ENCODE measurements around the gene TPRA1. TPM values are rescaled to one million over a fixed set of nuclear protein-coding genes. Genes with fewer than 3 reads are reported as not detected.

TPRA1 gene
- polyA plus RNA-seq, 2 of the 4 experiments (the other 2 are of a cell fraction) = 13.5 to 19.5 TPM

DNA sequence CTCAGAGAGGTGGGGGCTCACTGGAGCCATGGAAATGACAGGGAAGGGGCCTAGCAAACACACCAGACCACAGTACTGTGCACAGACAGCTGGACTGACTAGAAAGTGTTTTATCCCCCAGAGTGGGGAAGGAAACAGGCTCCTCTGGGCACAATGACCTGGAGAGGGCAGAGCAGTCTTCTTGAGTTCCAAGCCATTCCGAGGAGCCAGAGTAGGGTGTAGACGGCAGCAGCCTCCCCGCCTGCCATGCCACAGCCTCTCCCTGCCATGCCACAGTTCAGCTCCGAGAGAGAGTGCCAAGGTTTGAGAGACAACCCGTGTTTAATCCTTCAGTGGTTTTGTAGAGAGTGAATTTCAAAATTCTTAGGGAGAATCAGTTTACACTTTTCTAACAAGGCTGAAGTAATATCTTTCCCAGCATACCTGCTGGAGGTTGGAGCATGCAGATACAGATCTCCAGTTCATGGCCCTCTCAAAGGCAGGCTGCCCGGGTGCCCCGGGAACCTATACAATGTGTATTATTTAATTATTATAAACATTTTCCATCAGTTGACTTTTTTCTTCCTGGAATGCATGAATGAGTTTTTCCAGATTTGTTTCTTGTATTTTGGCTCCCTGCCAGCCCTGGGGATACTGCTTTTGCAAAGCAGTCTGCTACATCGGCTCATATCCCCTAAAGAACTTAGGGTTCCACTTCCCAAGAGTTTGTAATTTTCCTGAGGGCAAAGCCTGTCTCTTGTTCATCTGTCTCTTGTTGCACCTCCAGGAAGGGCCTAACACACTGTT is 41.7 kb upstream of the TPRA1 start:
- Histone ChIP-seq H3K27ac (no peak overlapping the region), H3K4me2 (no peak overlapping the region), H3K4me1 (peaks cover 6% of the 10 kb centered on the region; the same call in 1 of the 3 replicates), H3K4me3 (no peak overlapping the region), H3K9me3 (0 out of 3 replicates have a peak, but pooled peaks cover 3% of the 10 kb centered on the region)
- ChIA-PET POLR2A (no interaction called here), CTCF (interaction anchor here (0.7 to 1.4 kb wide), 3 partner anchors 57 to 64 kb away, joined by 3 to 5 read pairs (median 3); no protein-coding TSS in a partner anchor)
- peak in 1 of 2 experiments; percentile 60; a peak in 4 of 6 replicates for ATAC-seq
- FAIRE-seq = no peak
- no peak for TF ChIP-seq KDM5A (IDR thresholded peaks at IDR 0.05)
- no peak for TF ChIP-seq RFX5 (IDR thresholded peaks at IDR 0.05)
- no peak for TF ChIP-seq HOXB13 (CRISPR knock-in tag; IDR thresholded peaks at IDR 0.05; ENCODE audit: low read depth)
- TF ChIP-seq, protein P1, sequence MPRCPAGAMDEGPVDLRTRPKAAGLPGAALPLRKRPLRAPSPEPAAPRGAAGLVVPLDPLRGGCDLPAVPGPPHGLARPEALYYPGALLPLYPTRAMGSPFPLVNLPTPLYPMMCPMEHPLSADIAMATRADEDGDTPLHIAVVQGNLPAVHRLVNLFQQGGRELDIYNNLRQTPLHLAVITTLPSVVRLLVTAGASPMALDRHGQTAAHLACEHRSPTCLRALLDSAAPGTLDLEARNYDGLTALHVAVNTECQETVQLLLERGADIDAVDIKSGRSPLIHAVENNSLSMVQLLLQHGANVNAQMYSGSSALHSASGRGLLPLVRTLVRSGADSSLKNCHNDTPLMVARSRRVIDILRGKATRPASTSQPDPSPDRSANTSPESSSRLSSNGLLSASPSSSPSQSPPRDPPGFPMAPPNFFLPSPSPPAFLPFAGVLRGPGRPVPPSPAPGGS (IDR thresholded peaks at IDR 0.05) = no peak
- no peak for TF ChIP-seq CHD4 (IDR thresholded peaks at IDR 0.05; ENCODE audit: borderline replicate concordance)
- TF ChIP-seq CBX8 (IDR thresholded peaks at IDR 0.05) = no peak
- TF ChIP-seq EHF (CRISPR knock-in tag; IDR thresholded peaks at IDR 0.05) = no peak
- TF ChIP-seq RCOR1 (IDR thresholded peaks at IDR 0.05; ENCODE audit: low read depth, low read length) = no peak
- TF ChIP-seq MAFK (IDR thresholded peaks at IDR 0.05; ENCODE audit: partially characterized antibody) = no peak
- TF ChIP-seq CEBPB (IDR thresholded peaks at IDR 0.05) = no peak
- TF ChIP-seq HEYL (CRISPR knock-in tag; IDR thresholded peaks at IDR 0.05) = no peak
- TF ChIP-seq MYC (IDR thresholded peaks at IDR 0.05; ENCODE audit: borderline replicate concordance, low read length) = no peak
- no peak for TF ChIP-seq RNF2 (IDR thresholded peaks at IDR 0.05; ENCODE audit: borderline replicate concordance, low read depth)
- TF ChIP-seq, protein P2, sequence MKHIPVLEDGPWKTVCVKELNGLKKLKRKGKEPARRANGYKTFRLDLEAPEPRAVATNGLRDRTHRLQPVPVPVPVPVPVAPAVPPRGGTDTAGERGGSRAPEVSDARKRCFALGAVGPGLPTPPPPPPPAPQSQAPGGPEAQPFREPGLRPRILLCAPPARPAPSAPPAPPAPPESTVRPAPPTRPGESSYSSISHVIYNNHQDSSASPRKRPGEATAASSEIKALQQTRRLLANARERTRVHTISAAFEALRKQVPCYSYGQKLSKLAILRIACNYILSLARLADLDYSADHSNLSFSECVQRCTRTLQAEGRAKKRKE (CRISPR knock-in tag; IDR thresholded peaks at IDR 0.05; ENCODE audit: low read depth) = no peak
- TF ChIP-seq SMC3 (IDR thresholded peaks at IDR 0.05) = no peak
- no peak for TF ChIP-seq TP53 (CRISPR knock-in tag; IDR thresholded peaks at IDR 0.05)
- no peak for TF ChIP-seq POLR2A (IDR thresholded peaks at IDR 0.05; ENCODE audit: low read length)
- TF ChIP-seq FOSL2 (IDR thresholded peaks at IDR 0.05) = no peak
- TF ChIP-seq FOSL2 (CRISPR knock-in tag; IDR thresholded peaks at IDR 0.05) = no peak
- 79% methylated on average over 8 of the region's 8 CpGs for WGBS (ENCODE audit: missing lambda C conversion rate)
- no peak for DNase-seq (ENCODE audit: low read depth in 1 of 2, low spot score in 1 of 2)

GRCh38 chr3:127630811-127631714 is 40.5 kb upstream of the TPRA1 start:
- no peak for FAIRE-seq
- Histone ChIP-seq H3K27ac (no peak overlapping the region), H3K9me3 (0 out of 3 replicates have a peak, but pooled peaks cover 3% of the 10 kb centered on the region), H3K4me2 (no peak overlapping the region), H3K4me1 (peaks cover 6% of the 10 kb centered on the region; the same call in 1 of the 3 replicates), H3K4me3 (no peak overlapping the region)
- no peak for DNase-seq (ENCODE audit: low read depth in 1 of 2, low spot score in 1 of 2)
- WGBS (ENCODE audit: missing lambda C conversion rate) = 90% methylated on average over 12 of the region's 12 CpGs
- ChIA-PET CTCF (interaction anchor here (0.9 kb wide), 1 partner anchor 83 kb away, joined by 3 read pairs; no protein-coding TSS in a partner anchor), POLR2A (no interaction called here)
- no peak for ATAC-seq
- no peak for TF ChIP-seq KDM1A (IDR thresholded peaks at IDR 0.05; ENCODE audit: low read depth)

Data from A549 (cell line).